ENCODE data around the gene PRR29. TPM values are rescaled to one million over a fixed set of nuclear protein-coding genes. Genes with fewer than 3 reads are reported as not detected.

The PRR29 gene
- total and polyA plus RNA-seq, 4 donors = 8.0 to 36.8 (median 9.1) TPM

- Histone ChIP-seq H3K9me3 (ENCODE audit: control insufficient read depth in 4 of 4, insufficient read depth in 3 of 4, low read length in 3 of 4) (no peaks in the 10 kb centered on the region), H3K36me3 (ENCODE audit: control insufficient read depth in 4 of 4, insufficient read depth in 4 of 4, low read length in 4 of 4) (no peaks in the 10 kb centered on the region), H3K27ac (ENCODE audit: low read depth in 1 of 2, low read length in 1 of 2) (no peak overlapping the region), H3K27me3 (ENCODE audit: control insufficient read depth in 3 of 3, insufficient read depth in 3 of 3, low read length in 2 of 3) (no peaks in the 10 kb centered on the region), H3K9ac (ENCODE audit: insufficient read depth in 1 of 2, low read length in 2 of 2) (no peak overlapping the region), H3K4me3 (no peak overlapping the region), H3K4me1 (ENCODE audit: control insufficient read depth in 5 of 5, insufficient read depth in 5 of 5, low read length in 5 of 5) (peaks cover 0 to 6% (median 0%) of the 10 kb centered on the region in 5 donors)
- ATAC-seq (ENCODE audit: insufficient read depth, low FRiP score) (no peak), DNase-seq (no peak)
- 90 to 93% methylated on average over 28 to 29 of the region's 29 CpGs for WGBS, 2 donors
- TF ChIP-seq CTCF (IDR thresholded peaks at IDR 0.05; ENCODE audit: control extremely low read depth, extremely low read depth) = no peak
Observed at GRCh38 chr17:63950940-63951907, 46.9 kb upstream of the PRR29 start.

GRCh38 chr17:63954402-63955063, 43.6 kb upstream of the PRR29 start:
- DNase-seq (no peak), ATAC-seq (ENCODE audit: insufficient read depth, low FRiP score) (no peak)
- no peak for TF ChIP-seq CTCF (IDR thresholded peaks at IDR 0.05; ENCODE audit: control extremely low read depth, extremely low read depth)
- Histone ChIP-seq H3K27ac (ENCODE audit: low read depth in 1 of 2, low read length in 1 of 2) (no peak overlapping the region), H3K4me3 (no peak overlapping the region), H3K9ac (ENCODE audit: insufficient read depth in 1 of 2, low read length in 2 of 2) (no peak overlapping the region), H3K36me3 (ENCODE audit: control insufficient read depth in 4 of 4, insufficient read depth in 4 of 4, low read length in 4 of 4) (no peaks in the 10 kb centered on the region), H3K9me3 (ENCODE audit: control insufficient read depth in 4 of 4, insufficient read depth in 3 of 4, low read length in 3 of 4) (no peaks in the 10 kb centered on the region), H3K27me3 (ENCODE audit: control insufficient read depth in 3 of 3, insufficient read depth in 3 of 3, low read length in 2 of 3) (no peaks in the 10 kb centered on the region), H3K4me1 (ENCODE audit: control insufficient read depth in 5 of 5, insufficient read depth in 5 of 5, low read length in 5 of 5) (peaks cover 0 to 2% (median 0%) of the 10 kb centered on the region in 5 donors)
- 44 to 51% methylated on average over 11 of the region's 11 CpGs for WGBS, 2 donors

- no peaks in the 10 kb centered on the region for H3K27me3 ChIP-seq (ENCODE audit: control insufficient read depth in 3 of 3, insufficient read depth in 3 of 3, low read length in 2 of 3)
- WGBS, 2 donors = 83 to 88% methylated on average over 11 of the region's 11 CpGs
- TF ChIP-seq CTCF (IDR thresholded peaks at IDR 0.05; ENCODE audit: control extremely low read depth, extremely low read depth) = no peak
- no peak for ATAC-seq (ENCODE audit: insufficient read depth, low FRiP score)
- H3K36me3 ChIP-seq (ENCODE audit: control insufficient read depth in 4 of 4, insufficient read depth in 4 of 4, low read length in 4 of 4) = no peaks in the 10 kb centered on the region
- no peak overlapping the region for H3K9ac ChIP-seq (ENCODE audit: insufficient read depth in 1 of 2, low read length in 2 of 2)
- peaks cover 0 to 2% (median 0%) of the 10 kb centered on the region in 5 donors for H3K4me1 ChIP-seq (ENCODE audit: control insufficient read depth in 5 of 5, insufficient read depth in 5 of 5, low read length in 5 of 5)
- H3K4me3 ChIP-seq = no peak overlapping the region
- H3K9me3 ChIP-seq (ENCODE audit: control insufficient read depth in 4 of 4, insufficient read depth in 3 of 4, low read length in 3 of 4) = no peaks in the 10 kb centered on the region
- no peak overlapping the region for H3K27ac ChIP-seq (ENCODE audit: low read depth in 1 of 2, low read length in 1 of 2)
- no peak for DNase-seq
Observed at GRCh38 chr17:63955232-63955631, 42.9 kb upstream of the PRR29 start.
